Measurements from ENCODE around the gene STAT6.

The STAT6 gene

GRCh38 chr12:57101892-57102695 lies 9.1 kb downstream of the STAT6 start:
- H3K9me3 Mint-ChIP-seq, result no peaks in the 10 kb centered on the region
- no peak overlapping the region for H3K4me3 Mint-ChIP-seq
- peaks cover 57% of the 10 kb centered on the region for H3K4me1 Mint-ChIP-seq (ENCODE audit: low read depth)
- H3K27me3 Mint-ChIP-seq, result no peaks in the 10 kb centered on the region
- H3K36me3 Mint-ChIP-seq (ENCODE audit: low read depth), result peaks cover 72% of the 10 kb centered on the region
- H3K27ac Mint-ChIP-seq, result peak overlapping the region; percentile 88

GRCh38 chr12:57099766-57100165 lies 11.4 kb downstream of the STAT6 start:
- Mint-ChIP-seq H3K4me3 (no peak overlapping the region), H3K27me3 (no peaks in the 10 kb centered on the region), H3K36me3 (ENCODE audit: low read depth) (peaks cover 74% of the 10 kb centered on the region), H3K27ac (peak overlapping the region; percentile 77), H3K9me3 (no peaks in the 10 kb centered on the region), H3K4me1 (ENCODE audit: low read depth) (peaks cover 51% of the 10 kb centered on the region)

- Mint-ChIP-seq H3K4me1 (ENCODE audit: low read depth) (peaks cover 51% of the 10 kb centered on the region), H3K27me3 (no peaks in the 10 kb centered on the region), H3K9me3 (no peaks in the 10 kb centered on the region), H3K27ac (peak overlapping the region; percentile 49), H3K4me3 (no peak overlapping the region), H3K36me3 (ENCODE audit: low read depth) (peaks cover 74% of the 10 kb centered on the region)
Measured at GRCh38 chr12:57099047-57099714, 12.0 kb downstream of the STAT6 start.

GRCh38 chr12:57098546-57098945 lies 12.6 kb downstream of the STAT6 start:
- Mint-ChIP-seq H3K27me3 (no peaks in the 10 kb centered on the region), H3K4me1 (ENCODE audit: low read depth) (peaks cover 51% of the 10 kb centered on the region), H3K9me3 (no peaks in the 10 kb centered on the region), H3K4me3 (no peak overlapping the region), H3K36me3 (ENCODE audit: low read depth) (peaks cover 72% of the 10 kb centered on the region), H3K27ac (peak overlapping the region; percentile 49)

GRCh38 chr12:57097554-57097835 lies 13.7 kb downstream of the STAT6 start:
- H3K27me3 Mint-ChIP-seq, result no peaks in the 10 kb centered on the region
- peaks cover 55% of the 10 kb centered on the region for H3K4me1 Mint-ChIP-seq (ENCODE audit: low read depth)
- no peak overlapping the region for H3K4me3 Mint-ChIP-seq
- H3K9me3 Mint-ChIP-seq, result no peaks in the 10 kb centered on the region
- peak overlapping the region; percentile 68 for H3K27ac Mint-ChIP-seq
- peaks cover 80% of the 10 kb centered on the region for H3K36me3 Mint-ChIP-seq (ENCODE audit: low read depth)

GRCh38 chr12:57096748-57097553 lies 14.2 kb downstream of the STAT6 start:
- Mint-ChIP-seq H3K9me3 (no peaks in the 10 kb centered on the region), H3K4me3 (no peak overlapping the region), H3K27me3 (no peaks in the 10 kb centered on the region), H3K27ac (peak overlapping the region; percentile 71), H3K36me3 (ENCODE audit: low read depth) (peaks cover 78% of the 10 kb centered on the region), H3K4me1 (ENCODE audit: low read depth) (peaks cover 55% of the 10 kb centered on the region)

- no peaks in the 10 kb centered on the region for H3K9me3 Mint-ChIP-seq
- H3K27me3 Mint-ChIP-seq, result no peaks in the 10 kb centered on the region
- peaks cover 78% of the 10 kb centered on the region for H3K36me3 Mint-ChIP-seq (ENCODE audit: low read depth)
- H3K4me3 Mint-ChIP-seq, result no peak overlapping the region
- H3K4me1 Mint-ChIP-seq (ENCODE audit: low read depth), result peaks cover 58% of the 10 kb centered on the region
- peak overlapping the region; percentile 95 for H3K27ac Mint-ChIP-seq
Measured at GRCh38 chr12:57096099-57096572, 15.0 kb downstream of the STAT6 start.

GRCh38 chr12:57095440-57095839 lies 15.7 kb downstream of the STAT6 start:
- no peaks in the 10 kb centered on the region for H3K27me3 Mint-ChIP-seq
- peaks cover 84% of the 10 kb centered on the region for H3K36me3 Mint-ChIP-seq (ENCODE audit: low read depth)
- H3K4me1 Mint-ChIP-seq (ENCODE audit: low read depth), result peaks cover 65% of the 10 kb centered on the region
- peak overlapping the region; percentile 95 for H3K27ac Mint-ChIP-seq
- no peak overlapping the region for H3K4me3 Mint-ChIP-seq
- H3K9me3 Mint-ChIP-seq, result no peaks in the 10 kb centered on the region

- Mint-ChIP-seq H3K27me3 (no peaks in the 10 kb centered on the region), H3K27ac (peak overlapping the region; percentile 95), H3K9me3 (no peaks in the 10 kb centered on the region), H3K4me1 (ENCODE audit: low read depth) (peaks cover 67% of the 10 kb centered on the region), H3K4me3 (peak overlapping the region; percentile 32), H3K36me3 (ENCODE audit: low read depth) (peaks cover 82% of the 10 kb centered on the region)
Measured at GRCh38 chr12:57094208-57095160, 16.7 kb downstream of the STAT6 start.

- Mint-ChIP-seq H3K4me3 (peak overlapping the region; percentile 75), H3K9me3 (no peaks in the 10 kb centered on the region), H3K4me1 (ENCODE audit: low read depth) (peaks cover 67% of the 10 kb centered on the region), H3K36me3 (ENCODE audit: low read depth) (peaks cover 73% of the 10 kb centered on the region), H3K27me3 (no peaks in the 10 kb centered on the region), H3K27ac (peak overlapping the region; percentile 95)
Measured at GRCh38 chr12:57093415-57094207, 17.6 kb downstream of the STAT6 start.

- Mint-ChIP-seq H3K9me3 (no peaks in the 10 kb centered on the region), H3K4me1 (ENCODE audit: low read depth) (peaks cover 70% of the 10 kb centered on the region), H3K4me3 (peak overlapping the region; percentile 75), H3K36me3 (ENCODE audit: low read depth) (peaks cover 66% of the 10 kb centered on the region), H3K27ac (peak overlapping the region; percentile 95), H3K27me3 (no peaks in the 10 kb centered on the region)
Measured at GRCh38 chr12:57092876-57093414, 18.2 kb downstream of the STAT6 start.

GRCh38 chr12:57092529-57092862 lies 18.7 kb downstream of the STAT6 start:
- H3K36me3 Mint-ChIP-seq (ENCODE audit: low read depth), result peaks cover 63% of the 10 kb centered on the region
- peaks cover 71% of the 10 kb centered on the region for H3K4me1 Mint-ChIP-seq (ENCODE audit: low read depth)
- peak overlapping the region; percentile 60 for H3K27ac Mint-ChIP-seq
- no peaks in the 10 kb centered on the region for H3K9me3 Mint-ChIP-seq
- no peaks in the 10 kb centered on the region for H3K27me3 Mint-ChIP-seq
- peak overlapping the region; percentile 75 for H3K4me3 Mint-ChIP-seq

Measured in stimulated activated naive CD8-positive, alpha-beta T cell treated with anti-CD3 and anti-CD28 coated beads, Interleukin-15, Interleukin-2, amounts not matched to agents 100 ng/mL and 50 ng/mL, for 24 hours (primary cell).